ENCODE data around the gene SETDB2.
"Not testable (repeated sequence)": the region's sequence is repeated elsewhere in the genome, so short reads cannot be mapped to it uniquely, and the experiment has no call there.

Gene SETDB2

DNA sequence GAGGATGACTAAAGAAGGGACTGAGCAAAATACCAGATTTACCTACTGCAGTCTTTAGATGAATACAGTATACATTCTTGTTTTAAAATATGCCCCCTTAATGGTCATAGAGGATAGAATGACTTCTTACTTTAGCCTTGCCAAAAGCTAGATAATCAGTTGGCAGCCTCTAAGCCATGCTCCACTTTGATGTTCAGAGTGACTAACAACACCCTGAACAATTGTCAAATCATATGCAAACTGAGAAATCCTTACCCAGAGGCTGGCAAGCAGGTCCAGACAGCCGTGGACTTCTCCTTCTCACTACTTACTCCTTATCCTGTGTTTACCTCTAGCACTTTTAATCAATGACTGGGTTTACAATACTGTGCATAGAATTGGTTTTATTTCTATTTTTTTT, 28.1 kb downstream of the SETDB2 start:
- no peak for DNase-seq (ENCODE audit: low spot score)

DNA sequence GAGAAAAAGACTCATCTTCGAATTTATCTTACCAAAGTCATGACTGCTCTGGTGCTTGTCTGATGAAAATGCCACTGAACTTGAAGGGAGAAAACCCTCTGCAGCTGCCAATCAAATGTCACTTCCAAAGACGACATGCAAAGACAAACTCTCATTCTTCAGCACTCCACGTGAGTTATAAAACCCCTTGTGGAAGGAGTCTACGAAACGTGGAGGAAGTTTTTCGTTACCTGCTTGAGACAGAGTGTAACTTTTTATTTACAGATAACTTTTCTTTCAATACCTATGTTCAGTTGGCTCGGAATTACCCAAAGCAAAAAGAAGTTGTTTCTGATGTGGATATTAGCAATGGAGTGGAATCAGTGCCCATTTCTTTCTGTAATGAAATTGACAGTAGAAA, 32.5 kb downstream of the SETDB2 start:
- no peak for DNase-seq (ENCODE audit: low spot score)

DNA sequence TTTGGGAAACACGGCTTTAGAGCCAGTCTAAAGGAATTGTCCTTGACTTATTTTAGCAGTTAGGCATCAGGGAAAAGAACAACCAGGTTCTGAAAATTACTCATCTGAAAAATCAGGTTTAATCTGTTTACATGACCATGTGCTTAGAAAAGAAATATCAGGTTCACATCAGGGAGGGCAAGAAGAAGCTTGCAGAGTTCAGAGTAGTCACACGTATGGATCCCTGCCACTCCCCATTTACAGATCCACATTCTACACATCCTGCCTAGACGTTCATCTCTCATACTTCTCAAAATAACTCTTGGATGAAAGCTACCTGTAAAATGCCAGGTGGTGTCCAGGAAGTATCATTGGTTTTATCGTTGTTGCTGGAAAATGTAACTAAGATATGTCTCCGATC, 37.7 kb downstream of the SETDB2 start:
- DNase-seq (ENCODE audit: low spot score), result no peak

DNA sequence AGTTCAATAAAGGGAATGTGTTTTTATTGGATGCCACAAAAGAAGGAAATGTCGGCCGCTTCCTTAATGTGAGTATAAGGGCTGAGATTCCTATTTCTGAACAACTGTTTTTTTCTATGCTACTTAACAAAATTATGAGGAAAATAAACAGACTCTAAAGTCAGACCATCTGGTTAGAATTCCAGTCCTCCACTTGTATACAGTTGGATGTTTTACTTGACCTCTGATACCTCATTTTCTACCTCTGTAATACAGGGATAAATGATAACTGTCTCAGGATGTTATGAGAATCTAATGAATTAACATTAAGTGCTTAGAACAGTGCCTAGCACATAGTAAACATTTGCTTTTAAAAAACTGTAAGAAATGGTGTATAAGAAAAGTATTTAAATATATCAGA, 44.5 kb downstream of the SETDB2 start:
- no peak for DNase-seq (ENCODE audit: low spot score)

DNA sequence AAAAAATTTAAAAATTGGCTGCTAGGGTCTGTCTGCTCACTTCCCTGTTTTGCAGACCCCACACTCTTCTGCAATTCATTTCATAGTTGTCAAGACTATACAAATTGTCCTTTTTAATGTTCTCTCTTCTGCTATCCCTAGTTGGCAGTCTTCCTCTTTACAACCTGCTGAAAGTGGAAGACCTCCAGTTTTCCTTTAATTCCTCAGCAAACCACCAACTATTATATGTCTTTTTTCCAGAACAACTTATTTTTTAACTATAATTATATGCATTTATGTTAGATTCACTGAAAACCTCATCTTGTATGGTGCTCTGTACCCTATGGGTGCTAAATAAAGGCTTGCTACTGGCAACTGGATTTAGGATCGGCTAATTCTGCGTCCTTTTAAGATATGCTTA, 50.6 kb downstream of the SETDB2 start:
- no peak for DNase-seq (ENCODE audit: low spot score)

DNA sequence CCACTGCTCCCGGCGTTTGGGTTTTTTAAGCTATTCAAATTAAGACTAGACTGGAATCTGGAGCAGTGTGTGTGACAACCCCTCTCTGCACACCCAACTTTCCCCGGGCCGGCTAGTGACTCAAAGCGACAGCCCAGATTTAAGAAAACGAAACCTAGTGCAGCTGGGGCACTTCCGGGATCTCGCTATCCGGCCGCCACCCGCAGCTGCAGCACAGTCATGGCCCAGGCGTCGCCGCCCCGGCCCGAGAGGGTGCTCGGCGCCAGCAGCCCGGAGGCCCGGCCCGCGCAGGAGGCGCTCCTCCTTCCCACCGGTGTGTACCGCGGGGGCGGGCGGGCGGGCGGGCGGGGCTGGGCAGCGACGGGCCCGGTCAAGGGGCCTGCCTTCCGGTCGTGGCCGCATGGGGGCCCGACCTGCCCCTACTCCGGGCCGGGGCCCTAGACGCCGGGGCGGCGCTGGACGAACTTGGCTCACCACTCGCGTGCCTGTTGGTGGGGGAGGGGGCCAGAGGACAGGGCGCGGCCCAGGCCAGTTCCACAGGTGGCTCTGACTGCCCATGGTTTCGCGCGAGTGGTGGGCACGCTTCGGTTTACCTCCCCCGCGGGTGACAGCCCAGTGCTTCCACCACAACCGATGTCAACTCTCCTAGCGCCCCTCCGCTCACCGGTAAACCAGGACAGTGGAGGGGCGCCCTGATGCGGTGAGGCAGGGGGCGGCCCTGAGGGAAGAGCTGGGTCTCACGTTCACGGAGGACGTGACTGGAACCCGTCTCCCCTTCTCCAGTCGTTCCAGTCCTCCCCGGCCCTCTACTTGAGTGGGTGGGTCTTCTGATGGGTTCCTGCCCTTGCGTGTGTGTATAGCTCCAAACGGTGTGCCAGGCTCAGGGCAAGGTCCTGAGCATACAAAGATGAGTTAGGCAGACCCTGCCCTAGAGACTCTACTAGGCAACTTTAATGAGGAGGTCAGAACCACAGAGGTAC, 52.0 kb downstream of the SETDB2 start, which contains the start of gene PHF11:
Gene PHF11, plus strand, starts transcription at position 171 of the 980 bp plus-strand sequence. Its CDS starts 49 bp downstream, at position 220.
- DNase-seq (ENCODE audit: low spot score), result peak; percentile 88

DNA sequence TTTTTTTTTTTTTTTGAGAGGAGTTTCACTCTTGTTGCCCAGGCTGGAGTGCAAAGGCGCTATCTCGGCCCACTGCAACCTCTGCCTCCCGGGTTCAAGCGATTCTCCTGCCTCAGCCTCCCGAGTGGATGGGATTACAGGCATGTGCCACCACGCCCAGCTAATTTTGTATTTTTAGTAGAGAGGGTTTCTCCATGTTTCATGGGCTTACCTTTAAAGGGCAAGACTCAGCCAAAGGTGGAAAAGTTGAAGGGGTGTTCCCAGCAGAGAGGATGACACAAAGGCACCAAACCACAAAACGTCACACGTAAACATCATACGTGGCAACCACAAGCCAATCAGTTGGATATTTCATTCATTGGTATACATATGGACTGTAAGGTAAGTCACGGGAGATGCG, 52.8 kb downstream of the SETDB2 start:
- not testable (repeated sequence) for DNase-seq (ENCODE audit: low spot score)

DNA sequence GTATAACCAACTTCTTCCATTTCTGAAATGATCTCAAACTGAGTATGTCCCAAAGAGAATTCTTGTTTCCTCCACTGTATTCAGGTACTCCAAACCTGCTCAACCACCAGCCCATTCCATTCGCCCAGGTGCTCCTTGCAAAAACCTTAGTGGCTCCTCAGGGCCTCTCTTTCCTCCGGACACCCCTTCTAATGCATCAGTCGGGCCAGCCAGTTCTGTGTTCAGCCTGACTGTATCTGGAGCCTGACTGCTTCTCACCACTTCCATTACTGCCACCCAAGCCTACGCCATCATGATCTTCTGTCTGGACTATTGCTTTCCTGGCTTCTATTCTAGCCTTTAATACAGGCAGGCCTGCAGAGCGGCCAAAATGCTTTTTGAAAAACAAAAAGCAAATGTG, 53.2 kb downstream of the SETDB2 start:
- DNase-seq (ENCODE audit: low spot score), result no peak

DNA sequence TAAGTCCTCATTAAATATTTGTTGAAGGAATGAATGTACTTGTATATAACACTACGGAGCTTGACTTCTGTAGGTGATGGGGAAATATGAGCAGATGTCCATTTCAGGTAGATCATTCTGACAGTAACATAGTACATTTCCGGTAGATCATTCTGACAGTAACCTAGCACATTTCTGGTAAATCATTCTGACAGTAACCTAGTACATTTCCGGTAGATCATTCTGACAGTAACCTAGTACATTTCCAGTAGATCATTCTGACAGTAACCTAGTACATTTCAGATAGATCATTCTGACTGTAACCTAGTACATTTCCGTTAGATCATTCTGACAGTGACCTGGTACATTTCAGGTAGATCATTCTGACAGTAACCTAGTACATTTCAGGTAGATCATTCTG, 54.1 kb downstream of the SETDB2 start:
- no peak for DNase-seq (ENCODE audit: low spot score)

DNA sequence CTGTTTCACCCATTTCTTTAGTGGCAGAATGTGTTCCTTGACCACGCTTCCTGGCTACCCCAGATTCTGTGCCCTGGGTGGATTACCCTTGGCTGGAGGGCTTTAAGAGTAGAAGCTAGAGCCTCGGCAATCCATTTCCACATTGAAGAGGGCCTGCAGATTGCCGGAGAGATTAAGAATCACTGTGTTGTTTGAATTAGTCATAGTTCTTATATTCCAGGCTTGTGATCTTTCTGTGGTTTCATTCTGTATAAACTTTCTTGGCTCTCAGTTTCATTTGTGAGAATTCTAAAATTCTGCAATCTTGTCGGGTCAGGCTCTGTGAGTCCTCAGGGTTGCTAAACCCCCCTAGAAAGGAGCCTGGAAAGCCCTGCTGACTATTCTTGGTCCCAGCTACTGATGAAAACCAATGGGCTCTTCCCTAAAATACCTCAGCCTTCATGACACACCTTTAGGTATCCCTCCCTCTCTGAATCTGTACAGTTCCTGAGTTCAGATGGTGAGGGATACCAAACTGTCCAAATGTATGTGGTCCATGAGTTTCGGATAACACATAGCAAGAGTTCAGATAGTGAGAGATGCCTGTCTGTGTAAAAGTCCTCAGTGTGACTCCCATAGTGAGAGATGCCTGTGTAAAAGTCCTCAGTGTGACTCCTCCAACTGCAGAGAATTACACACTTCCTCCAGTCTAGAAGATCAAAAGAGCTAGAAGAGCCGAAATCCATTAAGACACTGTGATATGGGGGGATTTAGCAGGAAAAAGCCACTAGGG, 56.0 kb downstream of the SETDB2 start:
- DNase-seq (ENCODE audit: low spot score), result no peak

DNA sequence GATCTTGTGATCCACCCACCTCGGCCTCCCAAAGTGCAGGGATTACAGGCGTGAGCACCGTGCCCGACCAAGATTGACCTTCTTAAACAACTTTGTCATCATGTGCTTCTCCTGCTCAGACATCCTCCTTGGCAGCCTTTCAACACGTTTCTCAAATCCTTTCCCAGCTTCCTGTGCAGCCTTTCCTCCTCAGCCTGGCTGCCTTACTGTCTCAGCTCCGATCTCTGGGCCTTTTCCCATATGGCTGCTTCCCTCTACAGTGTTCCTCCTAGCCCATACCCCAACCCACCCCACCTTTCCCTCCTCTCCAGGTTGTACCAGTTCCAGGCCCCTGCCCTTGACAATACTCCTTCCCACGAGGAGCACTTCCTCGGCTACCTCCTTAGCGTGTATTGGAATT, 58.9 kb downstream of the SETDB2 start:
- no peak for DNase-seq (ENCODE audit: low spot score)

DNA sequence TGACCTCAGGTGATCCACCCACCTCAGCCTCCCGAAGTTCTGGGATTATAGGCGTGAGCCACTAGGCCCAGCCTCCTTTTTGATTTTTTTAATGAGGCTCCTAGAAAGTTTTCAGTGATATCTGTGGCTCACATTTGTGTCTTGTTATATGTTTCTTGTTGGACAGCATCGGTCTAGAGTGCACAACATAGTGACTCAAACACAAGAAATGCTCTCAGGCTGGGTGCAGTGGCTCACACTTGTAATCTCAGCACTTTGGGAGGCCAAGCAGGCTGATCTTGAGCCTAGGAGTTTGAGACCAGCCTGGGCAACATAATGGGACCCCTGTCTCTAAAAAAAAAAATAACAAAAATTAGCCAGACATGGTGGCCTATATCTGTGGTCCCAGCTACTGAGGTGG, 59.9 kb downstream of the SETDB2 start:
- no peak for DNase-seq (ENCODE audit: low spot score)

DNA sequence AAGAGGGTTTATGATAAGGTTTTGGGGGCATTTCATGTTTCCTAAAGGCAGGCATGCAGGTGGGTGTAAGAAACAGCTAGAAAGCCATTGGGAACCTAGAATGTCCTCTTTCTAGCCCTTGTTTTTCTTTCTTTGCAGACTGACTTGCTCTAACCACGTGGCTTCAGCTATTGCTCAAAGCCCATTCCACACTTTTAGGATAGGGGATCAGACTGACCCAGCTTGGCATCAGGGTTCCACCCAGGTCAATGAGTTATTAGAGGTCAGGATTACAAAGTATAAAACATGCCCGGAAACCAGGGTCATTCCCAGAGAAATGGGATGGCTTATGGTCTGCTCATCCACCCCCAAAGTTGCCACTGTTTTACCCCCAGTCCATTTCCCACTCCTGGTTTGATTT, 68.5 kb downstream of the SETDB2 start:
- no peak for DNase-seq (ENCODE audit: low spot score)

DNA sequence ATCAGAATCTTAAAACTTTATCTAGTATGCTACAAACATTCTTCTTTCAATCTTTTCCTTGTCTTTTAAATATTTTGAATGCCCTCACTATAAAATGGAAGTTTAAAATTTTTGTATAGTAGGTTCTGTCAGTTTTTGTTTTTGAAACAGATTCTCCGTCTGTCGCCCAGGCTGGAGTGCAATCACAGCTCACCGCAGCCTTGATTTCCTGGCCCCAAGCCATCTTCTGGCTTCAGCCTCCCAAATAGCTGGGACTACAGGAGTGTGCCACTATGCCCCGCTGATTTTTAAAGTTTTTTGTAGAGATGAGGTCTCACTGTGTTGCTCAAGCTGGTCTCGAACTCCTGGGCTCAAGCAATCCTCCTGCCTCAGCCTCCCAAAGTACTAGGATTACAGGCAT, 72.4 kb downstream of the SETDB2 start:
- DNase-seq (ENCODE audit: low spot score), result no peak

DNA sequence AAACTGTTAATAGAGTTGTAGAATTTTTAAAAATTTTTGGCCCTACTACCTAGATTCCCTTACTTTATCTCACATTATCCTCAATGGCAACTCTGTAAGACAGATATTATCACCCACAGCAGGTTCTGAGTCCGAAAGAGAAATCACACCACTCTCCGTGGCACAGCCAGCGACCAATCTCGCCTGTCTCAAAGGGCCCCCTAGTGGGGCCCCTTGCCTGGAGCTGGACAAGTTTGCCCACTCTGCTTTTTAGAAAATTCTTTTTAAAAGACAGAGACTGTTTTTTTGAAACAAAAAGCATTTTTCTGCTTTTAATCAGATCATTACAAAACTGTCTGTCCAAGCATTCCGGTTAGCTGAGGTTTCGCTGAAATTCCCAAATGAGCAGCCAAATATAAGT, 73.4 kb downstream of the SETDB2 start:
- no peak for DNase-seq (ENCODE audit: low spot score)

DNA sequence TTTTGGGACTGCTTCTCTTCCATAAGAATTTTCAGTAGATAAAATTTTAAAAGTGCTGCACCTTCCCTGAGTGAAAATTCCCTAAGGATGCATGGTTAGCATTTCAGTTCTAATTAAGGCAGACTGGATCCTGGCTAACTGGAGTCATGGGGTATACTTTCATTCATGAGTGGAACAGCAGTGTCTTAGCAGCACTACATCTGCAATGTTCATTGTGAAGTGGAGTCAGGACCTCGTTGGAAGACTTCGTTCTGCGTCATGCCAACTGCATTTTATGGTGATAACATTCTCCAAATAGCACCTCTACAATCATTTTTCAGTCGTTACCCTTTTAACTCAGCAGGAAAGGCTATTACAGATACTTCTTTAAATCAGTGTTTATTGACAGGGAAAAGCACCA, 77.2 kb downstream of the SETDB2 start:
- no peak for DNase-seq (ENCODE audit: low spot score)

DNA sequence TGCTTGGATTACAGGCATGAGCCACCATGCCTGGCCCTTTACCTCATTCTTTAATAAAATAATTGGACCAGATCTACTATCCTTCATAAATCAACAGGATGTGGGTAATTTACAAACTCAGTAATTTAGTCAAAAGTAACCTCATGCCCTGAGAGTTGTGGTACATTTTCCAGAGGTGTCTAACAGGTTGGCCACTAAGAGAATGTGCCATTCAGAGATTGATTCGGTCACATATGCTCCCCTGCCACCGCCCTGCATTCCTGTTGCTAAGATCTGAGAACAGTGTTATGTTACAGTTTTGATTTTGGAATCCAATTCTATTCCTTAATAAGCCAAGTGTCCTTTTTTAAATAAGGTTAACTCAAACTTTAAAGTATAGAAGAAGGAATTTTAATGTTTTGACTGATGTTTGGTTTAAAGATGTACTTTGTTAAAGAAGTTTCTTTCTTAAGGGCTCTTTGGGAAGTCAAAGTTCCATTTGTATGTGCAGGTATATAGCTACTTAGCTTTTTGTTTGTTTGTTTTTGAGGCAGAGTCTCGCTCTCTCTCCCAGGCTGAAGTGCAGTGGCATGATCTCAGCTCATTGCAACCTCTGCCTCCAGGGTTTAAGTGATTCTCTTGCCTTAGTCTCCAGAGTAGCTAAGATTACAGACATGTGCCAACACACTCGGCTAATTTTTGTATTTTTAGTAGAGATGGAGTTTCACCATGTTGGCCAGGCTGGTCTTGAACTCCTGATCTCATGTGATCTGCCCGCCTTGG, 80.8 kb downstream of the SETDB2 start:
- no peak for DNase-seq (ENCODE audit: low spot score)

DNA sequence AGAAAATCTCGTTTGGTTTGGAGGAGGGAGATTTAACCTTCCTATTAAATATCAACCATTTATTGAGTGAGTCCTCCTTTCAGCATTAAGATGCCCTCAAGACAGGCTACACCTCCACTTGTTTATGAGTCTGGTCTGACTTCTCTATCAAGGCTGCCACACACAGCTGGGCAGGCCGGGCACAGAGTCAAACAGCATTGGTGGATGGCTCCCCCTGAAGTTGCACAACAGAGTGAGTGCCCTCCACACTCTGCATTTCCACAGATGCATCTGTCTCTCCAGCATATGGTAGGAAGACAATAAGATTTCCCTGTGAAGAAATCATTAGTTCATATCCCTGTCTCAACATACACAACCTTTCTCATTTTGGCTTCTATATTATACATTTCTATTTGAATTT, 83.0 kb downstream of the SETDB2 start:
- no peak for DNase-seq (ENCODE audit: low spot score)

DNA sequence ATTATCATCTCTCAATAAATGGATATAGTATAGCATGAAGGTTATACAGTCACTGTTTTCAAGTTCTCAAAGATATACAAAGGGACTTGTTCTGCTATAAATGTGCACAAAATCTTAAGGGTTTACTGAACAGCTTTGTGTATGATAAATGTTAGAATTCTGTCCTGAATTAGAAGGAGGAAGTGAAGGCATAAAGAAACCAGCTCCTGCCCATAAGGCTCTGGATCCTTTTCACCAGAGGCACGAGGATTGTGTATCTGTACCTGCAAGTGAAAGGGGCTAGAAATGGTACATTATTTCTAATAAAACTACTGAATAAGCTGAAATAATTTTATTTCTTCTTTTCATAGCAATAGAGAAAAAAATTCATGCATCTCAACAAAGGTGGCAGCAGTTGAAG, 84.1 kb downstream of the SETDB2 start:
- DNase-seq (ENCODE audit: low spot score), result no peak

DNA sequence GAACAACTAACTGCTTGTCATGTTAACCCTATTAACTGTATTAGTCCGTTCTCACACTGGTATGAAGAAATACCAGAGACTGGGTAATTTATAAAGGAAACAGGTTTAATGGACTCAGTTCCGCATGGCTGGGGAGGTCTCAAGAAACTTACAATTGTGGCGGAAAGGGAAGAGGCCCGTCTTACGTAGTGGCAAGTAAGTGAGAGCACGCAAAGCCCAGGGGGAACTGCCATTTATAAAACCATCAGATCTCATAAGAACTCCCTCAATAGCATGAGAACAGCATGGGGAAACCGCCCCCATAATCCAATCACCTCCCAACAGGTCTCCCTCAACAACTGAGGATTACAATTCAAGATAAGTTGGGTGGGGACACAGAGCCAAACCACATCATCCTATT, 86.4 kb downstream of the SETDB2 start:
- no peak for DNase-seq (ENCODE audit: low spot score)

DNA sequence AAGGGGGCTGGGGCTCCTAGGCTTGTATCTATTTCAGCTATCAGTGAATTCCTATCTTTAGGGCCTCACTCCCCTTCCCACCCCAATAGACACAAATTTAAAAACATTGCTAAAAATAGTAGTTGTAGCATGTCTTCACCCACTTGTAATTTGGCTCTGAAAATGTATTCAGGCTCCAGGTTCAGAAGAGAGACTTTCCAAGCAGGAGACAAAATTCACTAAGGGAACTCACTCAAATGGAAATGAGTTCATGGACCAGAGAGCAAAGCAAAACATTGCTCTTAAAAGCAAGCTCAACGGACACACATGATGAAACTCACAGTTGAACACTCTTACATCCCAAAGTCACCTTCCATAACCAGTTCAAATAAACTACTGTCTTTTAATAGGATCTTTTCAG, 88.5 kb downstream of the SETDB2 start:
- no peak for DNase-seq (ENCODE audit: low spot score)

DNA sequence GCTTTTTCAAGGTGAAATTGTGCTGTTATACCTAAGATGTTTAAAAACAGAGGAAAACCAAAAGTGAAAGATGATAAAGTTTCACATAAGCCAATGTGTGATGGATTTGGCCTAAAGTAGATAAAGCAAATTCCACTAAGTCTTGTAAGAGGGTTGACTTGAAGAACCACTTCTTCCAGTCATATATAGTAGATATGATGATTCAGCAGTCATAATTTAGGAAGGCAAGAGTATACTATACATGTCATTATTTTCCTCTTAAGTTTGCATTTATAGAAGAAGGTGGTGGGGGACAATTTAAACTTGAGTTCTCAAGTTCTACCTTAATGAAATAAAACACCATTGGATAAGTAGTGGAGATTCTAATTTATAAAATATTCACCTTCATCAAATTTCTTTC, 88.9 kb downstream of the SETDB2 start:
- no peak for DNase-seq (ENCODE audit: low spot score)
